K562 (cell line): ENCODE measurements around the gene ZNF197. TPM values are rescaled to one million over a fixed set of nuclear protein-coding genes. Genes with fewer than 3 reads are reported as not detected.
A peak's percentile ranks its signal among the peaks of the same experiment; 100 is the strongest.

ENCODE experiments used
- ATAC-seq: fragments of 200-7000 bp; cut with Tn5 transposase; 3 replicates; pipeline ENCODE4 v1.9.1; 2020; ENCODE audit warnings: moderate library complexity
- BruUV-seq: library from RNA; stranded (reverse); fragments of 400-500 nt; replicated peaks from 2 replicates; lab custom pipeline; 2021; lab: Mats Ljungman, UMichigan
- CTCF ChIA-PET: fragments of 300-600 bp; formaldehyde crosslinking; extraction: SDS; loops from one replicate; lab custom pipeline; 2021; ENCODE audit warnings: low intra/inter-chr PET ratio; lab: Yijun Ruan, JAX
- POLR2A ChIA-PET: fragments of 300-600, 350-650 bp; sonication (Branson Sonifier 250); formaldehyde crosslinking; extraction: SDS; loops from one replicate; lab custom pipeline; 2021; ENCODE audit warnings: antibody characterized with exemption, inconsistent platforms; lab: Yijun Ruan, JAX
- DNase-seq, 4 experiments: peaks; one replicate each; pipeline versions ENCODE4 v3.0.0 to v3.0.0-alpha.2; 2011 to 2018; ENCODE audit warnings: low spot score in 3 of 4, mixed read lengths in 3 of 4; ENCODE audit errors: extremely low read depth in 1 of 4
- FAIRE-seq: peaks from 2 replicates; lab custom pipeline; 2011; peaks lifted over from hg19 to GRCh38; lab: Jason Lieb, UNC
- H2AFZ ChIP-seq: 2 replicates; pipeline ENCODE4 v1.6.0; 2011; ENCODE audit warnings: low read depth, low read length, control low read depth, inconsistent platforms
- H3K27ac ChIP-seq: fragments of 200-600 bp; 3 replicates; pipeline ENCODE4 v1.8.0; 2011; ENCODE audit warnings: low read depth, mild to moderate bottlenecking, control low read depth, inconsistent platforms, low read length, moderate library complexity, mixed read lengths; ENCODE audit errors: extremely low read depth
- H3K27me3 ChIP-seq, 2 experiments: fragments of 300-600 bp in 1 of 2; 2 replicates in 1 of 2; 3 replicates in 1 of 2; pipeline versions ENCODE4 v1.6.0 to v1.8.0; 2011; ENCODE audit warnings: inconsistent platforms in 2 of 2, low read length in 2 of 2, mild to moderate bottlenecking in 1 of 2, mixed read lengths in 1 of 2, moderate library complexity in 1 of 2; ENCODE audit not compliant: control insufficient read depth in 2 of 2, insufficient read depth in 2 of 2
- H3K36me3 ChIP-seq: fragments of 300-600 bp; 3 replicates; pipeline ENCODE4 v1.8.0; 2011; ENCODE audit warnings: mild to moderate bottlenecking, low read length, inconsistent platforms; ENCODE audit not compliant: control insufficient read depth, insufficient read depth
- H3K4me1 ChIP-seq, 2 experiments: fragments of 200-600 bp in 1 of 2; replicated peaks in 1 of 2; 2 replicates in 1 of 2; 3 replicates in 1 of 2; pipeline versions ENCODE4 v1.5.1 to v1.8.0; 2011; ENCODE audit warnings: inconsistent platforms in 2 of 2, low read length in 2 of 2, mild to moderate bottlenecking in 1 of 2, mixed read lengths in 1 of 2, moderate library complexity in 1 of 2; ENCODE audit not compliant: control insufficient read depth in 2 of 2, insufficient read depth in 2 of 2
- H3K4me2 ChIP-seq: 2 replicates; pipeline ENCODE4 v1.6.1; 2011; ENCODE audit warnings: low read length, control low read depth, inconsistent platforms, mixed read lengths; ENCODE audit not compliant: insufficient read depth
- H3K4me3 ChIP-seq: fragments of 200-600 bp; sonication (generic), shearing (Covaris generic); 2 replicates; pipeline ENCODE4 v1.5.1; 2016; ENCODE audit warnings: control low read depth, inconsistent platforms
- H3K79me2 ChIP-seq: fragments of 200-600 bp; 3 replicates; pipeline ENCODE4 v1.8.0; 2011; ENCODE audit warnings: low read length, inconsistent platforms; ENCODE audit not compliant: control insufficient read depth, insufficient read depth
- H3K9ac ChIP-seq, 2 experiments: 2 replicates each; pipeline versions ENCODE4 v1.6.0 to v1.6.1; 2011; ENCODE audit warnings: low read depth in 2 of 2, low read length in 2 of 2, control low read depth in 1 of 2, inconsistent platforms in 1 of 2, mild to moderate bottlenecking in 1 of 2, mixed read lengths in 1 of 2; ENCODE audit not compliant: insufficient read depth in 1 of 2
- H3K9me1 ChIP-seq: one replicate; pipeline ENCODE4 v1.6.0; 2011; ENCODE audit warnings: inconsistent platforms, mild to moderate bottlenecking, low read length, moderate library complexity; ENCODE audit not compliant: control insufficient read depth, insufficient read depth
- H3K9me3 ChIP-seq: replicated peaks from 2 replicates; pipeline ENCODE4 v1.5.1; 2011; ENCODE audit warnings: low read depth, low read length, inconsistent platforms; ENCODE audit not compliant: control insufficient read depth, insufficient read depth
- H4K20me1 ChIP-seq: replicated peaks from 2 replicates; pipeline ENCODE4 v1.6.1; 2011; ENCODE audit warnings: low read length, inconsistent platforms, mixed read lengths; ENCODE audit not compliant: control insufficient read depth, insufficient read depth
- NFIC ChIP-seq: fragments of 450-650 bp; IDR thresholded peaks from 2 replicates; pipeline ENCODE4 v1.6.1; 2017; ENCODE audit warnings: mild to moderate bottlenecking, inconsistent platforms
- POLR2AphosphoS5 ChIP-seq: IDR thresholded peaks from 2 replicates; pipeline ENCODE4 v1.6.1; 2011; ENCODE audit warnings: mild to moderate bottlenecking, low read depth, low read length, moderate library complexity; ENCODE audit not compliant: control insufficient read depth, insufficient read depth
- SIN3B ChIP-seq: fragments of 450-650 bp; IDR thresholded peaks from 2 replicates; pipeline ENCODE4 v1.6.1; 2017; ENCODE audit warnings: low read depth, mild to moderate bottlenecking, moderate library complexity
- ZKSCAN1 ChIP-seq: fragments of 150-350 bp; IDR thresholded peaks from 2 replicates; pipeline ENCODE4 v1.6.1; 2016; ENCODE audit warnings: low read depth, low read length
- ZNF143 ChIP-seq: sonication (generic); formaldehyde crosslinking; IDR thresholded peaks from 2 replicates; pipeline ENCODE4 v1.9.0; 2022; ENCODE audit warnings: mild to moderate bottlenecking, missing genetic modification reagents
- WGBS: fragments of 100-300 bp; shearing (Covaris generic); methylation state at CpG from one replicate; pipeline ENCODE4 v1.1.6; 2016; ENCODE audit warnings: low coverage, mixed read lengths; ENCODE audit not compliant: insufficient coverage; ENCODE audit errors: missing lambda C conversion rate; 5-methylcytosine and 5-hydroxymethylcytosine counted together
- in situ Hi-C: fragments of 300-500 bp; cut with MboI; formaldehyde crosslinking; loops from 4 replicates; pipeline ENCODE4 v1.15.0; 2018; ENCODE audit warnings: inconsistent platforms, mixed read lengths
- intact Hi-C: fragments of 100-400 bp; cut with micrococcal nuclease; formaldehyde crosslinking; loops from 2 replicates; pipeline ENCODE4 v1.14.2; 2022
- polyA plus RNA-seq, 8 experiments: library from polyadenylated mRNA; depleted of rRNA in 4 of 8; stranded (reverse) in 5 of 8; unstranded in 3 of 8; fragments of >200 nt; fragmentation: Nextera tagmentation in 2 of 8; fragmentation: Illumina TruSeq in 1 of 8; extraction: Ambion mirVana in 2 of 8; extraction: Trizol in 1 of 8; gene quantifications; 2 replicates each; pipeline versions ENCODE4 v1.2.1 to v1.2.3, GENCODE V29; 2011 to 2014; ENCODE audit warnings: inconsistent platforms in 1 of 8, missing spikeins in 1 of 8
- total RNA-seq, 7 experiments: library from RNA; depleted of rRNA in 6 of 7; stranded (reverse); fragments of >200 nt in 6 of 7; fragmentation: Illumina TruSeq in 2 of 7; extraction: Trizol in 2 of 7; gene quantifications; 2 replicates each; pipeline versions ENCODE4 v1.2.1 to v1.2.3, GENCODE V29; 2011 to 2021; ENCODE audit warnings: low replicate concordance in 1 of 7
- TF ChIP-seq, protein P1 (sequence below): sonication (generic); formaldehyde crosslinking; IDR thresholded peaks from 2 replicates; pipeline ENCODE4 v1.8.1; 2023; ENCODE audit warnings: mild to moderate bottlenecking, missing genetic modification reagents

ZNF197 gene
- total and polyA plus RNA-seq, 9 of the 15 experiments (the other 6 are each of a cell fraction or from before 2014, with no cell fraction given) = 3.5 to 19.1 (median 13.7) TPM

DNA sequence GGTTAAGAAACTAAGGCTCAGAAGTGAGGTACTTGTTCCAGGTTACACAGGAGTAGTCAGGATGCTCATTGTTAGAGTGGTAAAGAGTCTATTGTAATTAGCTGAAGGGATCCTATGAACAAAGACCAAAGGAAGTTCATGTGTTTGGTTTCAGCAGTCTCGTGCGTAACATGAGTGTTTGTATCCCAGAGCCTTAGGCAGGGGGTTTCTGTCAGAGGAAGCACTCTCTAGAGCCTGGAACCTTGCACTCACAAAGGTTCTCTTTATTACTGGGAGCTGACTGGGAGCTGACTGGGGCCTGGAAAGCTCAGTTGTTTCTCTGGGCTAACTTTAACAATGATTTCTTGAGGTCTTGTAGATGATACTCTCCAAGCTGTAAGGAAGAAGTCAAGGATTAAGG lies 3.9 kb downstream of the ZNF197 start:
- intact Hi-C loops = loop anchor here (5.0 kb wide), 1 partner anchor 306 kb away; no protein-coding TSS in a partner anchor
- Histone ChIP-seq H3K9me1 (no peaks in the 10 kb centered on the region), H3K9ac (no peak overlapping the region), H4K20me1 (no peaks in the 10 kb centered on the region), H3K27ac (no peak overlapping the region), H2AFZ (no peak overlapping the region), H3K4me3 (no peak overlapping the region), H3K4me2 (no peak overlapping the region), H3K9me3 (no peaks in the 10 kb centered on the region), H3K4me1 (peaks cover 3 to 6% of the 10 kb centered on the region in 2 experiments; a peak in 3 of 5 replicates), H3K36me3 (peaks cover 41% of the 10 kb centered on the region), H3K79me2 (peaks cover 43% of the 10 kb centered on the region), H3K27me3 (no peaks in the 10 kb centered on the region)
- DNase-seq (no peak), ATAC-seq (no peak), FAIRE-seq (no peak)
- no TSS peak for BruUV-seq
- CTCF ChIA-PET = no interaction called here
- WGBS = 88% methylated on average over 2 of the region's 2 CpGs
- POLR2A ChIA-PET = no interaction called here
- TF ChIP-seq ZNF143 (CRISPR knock-in tag) (no peak), ZKSCAN1 (no peak), NFIC (no peak), SIN3B (no peak), POLR2AphosphoS5 (peak; percentile 9; the same call in 1 of the 2 replicates)
- TF ChIP-seq, protein P1, sequence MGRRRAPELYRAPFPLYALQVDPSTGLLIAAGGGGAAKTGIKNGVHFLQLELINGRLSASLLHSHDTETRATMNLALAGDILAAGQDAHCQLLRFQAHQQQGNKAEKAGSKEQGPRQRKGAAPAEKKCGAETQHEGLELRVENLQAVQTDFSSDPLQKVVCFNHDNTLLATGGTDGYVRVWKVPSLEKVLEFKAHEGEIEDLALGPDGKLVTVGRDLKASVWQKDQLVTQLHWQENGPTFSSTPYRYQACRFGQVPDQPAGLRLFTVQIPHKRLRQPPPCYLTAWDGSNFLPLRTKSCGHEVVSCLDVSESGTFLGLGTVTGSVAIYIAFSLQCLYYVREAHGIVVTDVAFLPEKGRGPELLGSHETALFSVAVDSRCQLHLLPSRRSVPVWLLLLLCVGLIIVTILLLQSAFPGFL = no peak
- in situ Hi-C loops = no loop called here
